Hippocampal formation (tissue), 2 donors: ENCODE results near the gene OCA2.
"Not testable (repeated sequence)": the region's sequence is repeated elsewhere in the genome, so short reads cannot be mapped to it uniquely, and the experiment has no call there.

Source experiments
- DNase-seq, 2 donors: peaks; one replicate each; lab custom pipeline; 2025; lab: John Stamatoyannopoulos, UW

The OCA2 gene

DNA sequence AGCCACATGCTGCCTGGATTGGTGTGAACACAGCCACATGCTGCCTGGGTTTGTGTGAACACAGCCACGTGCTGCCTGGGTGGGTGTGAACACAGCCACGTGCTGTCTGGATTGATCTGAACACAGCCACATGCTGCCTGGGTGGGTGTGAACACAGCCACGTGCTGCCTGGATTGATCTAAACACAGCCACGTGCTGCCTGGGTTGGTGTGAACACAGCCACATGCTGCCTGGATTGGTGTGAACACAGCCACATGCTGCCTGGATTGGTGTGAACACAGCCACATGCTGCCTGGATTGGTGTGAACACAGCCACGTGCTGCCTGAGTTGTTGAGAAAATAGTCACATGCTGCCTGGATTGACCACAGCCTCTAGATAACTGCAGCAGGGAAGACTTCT lies 250.2 kb downstream of the OCA2 start:
- DNase-seq = not testable (repeated sequence)

DNA sequence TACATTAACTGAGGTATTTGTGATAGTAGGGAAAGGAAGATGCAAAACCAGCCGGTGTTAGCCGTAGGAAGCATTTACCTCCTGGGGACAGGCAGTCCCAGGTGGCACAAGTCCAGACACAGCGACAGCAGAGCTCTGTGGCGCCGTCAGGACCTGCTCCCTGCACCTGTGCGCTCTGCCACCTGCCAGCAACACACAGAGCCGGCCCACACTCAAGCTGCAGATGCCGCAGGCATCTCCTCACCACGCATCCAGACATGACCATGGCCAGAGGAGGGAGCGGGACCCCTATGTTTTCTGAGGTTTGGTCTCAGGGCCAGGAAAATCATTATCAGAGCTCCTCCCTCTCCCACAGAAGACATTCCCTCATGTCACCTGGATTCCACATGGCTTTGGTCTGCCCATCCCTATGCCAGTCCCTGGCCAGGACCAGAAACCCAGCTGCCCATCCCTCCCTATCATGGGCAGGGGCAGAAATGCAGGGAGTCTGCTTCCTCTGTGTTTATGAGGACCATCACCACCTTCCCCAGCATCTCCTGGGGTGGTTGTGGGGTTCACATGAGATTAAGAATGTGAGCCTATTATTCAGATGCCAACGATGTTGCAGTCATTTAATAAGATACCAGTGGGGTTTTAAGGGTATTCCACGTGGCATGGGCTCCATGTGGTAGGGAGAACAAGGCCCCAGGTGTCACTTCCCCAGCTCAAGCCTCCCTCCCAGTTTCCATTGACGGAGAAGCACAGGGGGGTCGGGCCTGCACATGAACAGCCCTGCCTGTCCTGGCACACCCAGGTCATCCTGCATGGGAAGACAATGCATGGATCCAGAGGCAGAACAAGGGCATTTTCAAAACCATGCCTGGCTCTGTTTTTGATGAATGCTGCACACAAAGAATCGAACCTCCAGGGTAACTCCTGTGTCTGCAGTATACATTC lies 251.1 kb downstream of the OCA2 start:
- peak in 1 of 2 donors; percentile 8 for DNase-seq

DNA sequence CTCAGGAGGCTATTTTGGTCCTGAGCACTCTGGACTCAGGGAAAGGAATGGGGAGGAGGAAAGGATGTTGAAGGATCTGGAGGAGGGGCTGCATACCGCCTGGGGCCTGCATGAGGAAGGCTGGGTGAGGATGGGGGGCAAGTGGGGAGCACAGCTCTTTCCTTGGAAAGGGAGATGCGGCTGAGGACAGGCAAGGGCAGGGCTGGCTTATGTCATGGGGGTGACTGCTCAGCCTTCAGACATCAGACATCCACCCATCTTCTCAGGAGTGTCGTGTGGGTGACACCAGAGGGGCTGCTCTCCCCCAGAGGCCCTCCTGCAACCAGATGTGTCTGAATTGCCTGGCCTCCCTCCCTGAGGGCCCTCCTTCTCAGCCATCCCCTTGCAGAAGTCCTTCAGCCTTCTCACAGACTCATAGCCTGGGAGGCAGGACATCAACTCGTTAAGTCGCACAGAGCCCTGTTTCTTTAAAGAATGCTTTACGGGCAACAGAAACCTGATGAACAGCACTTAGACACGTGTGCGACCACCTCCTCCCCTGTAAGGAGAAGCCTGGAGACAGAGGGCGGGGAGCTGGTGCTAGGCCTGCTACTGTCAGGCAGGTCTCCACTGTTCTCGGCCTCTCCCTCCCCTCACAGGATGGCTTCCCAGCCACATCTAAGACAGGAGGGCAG lies 252.3 kb downstream of the OCA2 start:
- DNase-seq = no peak

DNA sequence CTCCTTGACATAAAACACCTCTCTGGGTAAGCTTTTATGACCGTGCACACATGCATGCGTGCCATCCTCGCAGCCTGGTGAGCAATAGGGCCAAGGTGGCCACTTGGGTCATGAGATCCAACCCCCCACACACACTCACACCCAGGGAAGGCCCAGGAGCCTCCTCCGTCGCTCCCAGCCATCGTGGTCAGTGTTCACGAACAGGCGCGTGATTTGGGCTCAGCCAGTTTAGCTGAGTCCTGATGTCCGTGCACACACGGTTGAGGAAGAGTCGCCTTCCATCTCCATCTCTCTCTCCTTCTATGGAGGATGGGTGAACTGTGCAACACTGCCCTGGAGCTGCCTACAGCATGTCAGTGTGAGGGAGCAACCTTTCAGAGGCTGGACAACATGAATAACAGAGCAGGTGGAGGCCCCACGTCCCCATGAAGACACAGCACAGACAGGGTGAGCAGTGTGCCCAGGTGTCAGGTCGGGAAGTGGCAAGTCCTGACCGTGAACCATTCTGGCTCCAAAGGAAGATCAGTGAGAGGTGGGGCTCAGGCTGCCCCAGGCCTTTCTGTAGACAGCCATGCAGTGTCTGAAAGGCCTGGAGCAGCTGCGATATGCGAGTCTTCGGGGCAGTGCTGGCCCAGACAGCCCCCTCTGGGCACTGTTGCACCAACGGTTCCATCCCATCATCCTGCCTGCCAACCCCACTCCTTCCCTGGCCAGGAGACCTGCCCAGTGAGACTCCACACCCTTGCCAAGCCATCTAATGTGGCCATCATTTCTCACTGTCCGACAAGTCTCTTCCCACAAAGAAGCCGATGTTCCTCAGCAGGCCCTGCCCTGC lies 253.4 kb downstream of the OCA2 start:
- DNase-seq = no peak

DNA sequence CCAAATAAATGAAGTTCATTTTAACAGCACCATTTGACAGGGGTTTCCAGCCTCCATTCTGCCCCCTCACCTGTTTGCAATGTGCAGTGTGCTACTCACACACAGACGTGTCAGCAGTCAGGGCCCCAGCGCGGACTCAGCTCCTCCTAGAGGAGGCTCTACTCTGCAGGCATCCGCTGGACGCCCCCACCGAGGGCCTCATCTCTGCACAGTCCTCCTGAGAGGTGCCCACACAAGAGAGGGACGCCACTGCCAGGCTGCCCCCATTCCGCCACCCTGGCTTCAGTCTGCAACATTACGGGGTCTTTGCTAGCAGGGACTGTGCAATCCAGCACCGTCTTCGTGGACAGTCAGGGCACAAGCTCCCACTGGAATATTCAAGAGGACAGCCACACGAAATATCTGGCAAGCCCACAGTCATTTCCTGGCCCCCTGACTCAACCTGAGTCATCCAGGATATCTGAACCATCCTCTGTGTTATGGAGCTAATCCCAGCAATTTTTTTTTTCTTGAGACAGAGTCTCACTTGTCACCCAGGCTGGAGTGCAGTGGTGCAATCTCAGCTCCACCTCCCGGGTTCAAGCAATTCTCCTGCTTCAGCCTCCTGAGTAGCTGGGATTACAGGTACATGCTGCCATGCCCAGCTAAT lies 255.0 kb downstream of the OCA2 start:
- no peak for DNase-seq

DNA sequence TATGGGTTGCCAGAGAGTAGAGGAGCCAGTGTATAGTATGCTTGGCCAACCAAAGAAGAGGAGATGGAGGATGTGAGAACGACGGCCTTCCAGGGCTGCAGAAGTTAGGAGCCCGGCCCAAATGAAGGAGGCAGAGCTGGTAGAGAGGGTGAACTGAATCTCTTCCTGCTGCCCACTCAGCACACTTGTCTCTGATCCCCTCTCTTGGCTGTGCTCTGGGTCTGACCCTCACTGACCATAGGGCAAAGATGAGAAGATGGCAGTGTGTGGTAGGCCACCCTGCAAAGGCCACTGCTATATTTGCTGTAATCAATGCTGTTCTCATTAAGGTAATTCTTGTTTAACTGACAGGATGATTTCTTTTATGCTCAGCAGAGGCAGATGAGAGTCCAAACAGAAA lies 256.0 kb downstream of the OCA2 start:
- no peak for DNase-seq

DNA sequence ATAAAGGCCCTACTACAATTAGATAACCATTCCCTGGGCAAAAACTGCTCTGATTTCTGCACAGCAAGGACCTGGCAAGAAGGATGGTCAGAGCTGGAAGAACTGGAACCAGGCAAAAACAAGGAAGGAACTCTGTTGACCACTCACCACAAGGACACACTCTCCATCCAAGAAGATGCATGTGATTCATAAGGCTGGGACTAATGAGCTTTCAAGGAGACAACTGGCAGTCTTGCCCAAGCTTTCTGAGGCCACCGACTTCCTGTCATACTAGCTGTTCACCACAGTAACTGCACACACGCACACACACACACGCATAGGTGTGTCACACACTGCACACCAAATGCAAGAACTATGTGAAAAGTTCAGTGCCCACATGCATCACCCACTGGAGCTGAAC lies 256.6 kb downstream of the OCA2 start:
- no peak for DNase-seq

DNA sequence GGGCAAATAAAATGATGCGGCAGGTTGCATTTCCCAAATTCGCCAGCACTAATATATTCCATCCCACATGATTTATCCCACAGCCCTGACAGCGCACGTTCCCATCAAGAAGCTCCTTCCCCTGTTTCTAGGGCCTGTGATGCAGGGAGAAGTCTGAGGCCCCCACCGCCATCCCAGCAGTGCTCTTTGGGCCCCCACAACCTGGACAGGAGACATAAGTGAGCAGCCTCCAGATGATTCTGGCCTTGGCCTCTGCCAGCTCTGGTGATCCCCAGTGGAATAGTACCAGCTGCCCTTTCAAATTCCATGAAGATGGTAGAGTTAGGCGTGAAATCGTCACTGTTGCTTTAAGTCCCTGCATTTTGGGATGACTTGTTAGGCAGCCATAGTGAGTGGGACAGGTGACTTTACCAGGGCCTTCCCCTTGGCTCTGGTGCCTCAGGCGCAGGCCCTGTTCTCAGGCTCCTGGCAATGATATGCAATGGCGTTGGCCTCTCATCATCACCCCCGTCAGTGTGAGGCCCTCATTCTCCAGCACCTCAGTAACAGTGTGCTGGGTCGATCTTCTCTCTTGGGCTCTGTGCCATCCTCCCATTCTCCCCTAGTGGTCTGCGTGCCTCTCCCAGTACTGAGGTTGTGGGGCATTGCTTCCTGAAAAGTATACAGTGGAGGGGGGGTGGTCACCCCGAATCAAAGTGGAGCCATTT lies 263.7 kb downstream of the OCA2 start:
- DNase-seq = no peak

DNA sequence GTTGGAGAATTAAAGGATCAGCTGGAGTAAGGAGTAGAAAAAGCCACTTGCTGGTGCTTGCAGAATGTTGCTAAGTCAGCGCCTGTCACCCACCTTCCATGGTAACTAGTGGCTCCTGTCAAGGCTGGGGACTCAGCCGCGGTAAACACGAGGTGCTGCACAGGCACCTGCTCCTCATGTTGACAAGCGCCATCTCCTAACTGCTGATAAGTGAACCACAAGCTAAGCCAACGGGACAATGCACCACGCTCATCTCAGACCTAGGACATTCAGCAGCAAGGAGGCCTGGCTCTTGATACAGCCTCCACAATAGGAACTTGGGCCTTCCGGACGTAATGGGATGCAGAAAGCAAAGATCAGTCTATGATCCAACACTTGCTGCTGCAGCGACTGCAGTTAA lies 264.4 kb downstream of the OCA2 start:
- no peak for DNase-seq

DNA sequence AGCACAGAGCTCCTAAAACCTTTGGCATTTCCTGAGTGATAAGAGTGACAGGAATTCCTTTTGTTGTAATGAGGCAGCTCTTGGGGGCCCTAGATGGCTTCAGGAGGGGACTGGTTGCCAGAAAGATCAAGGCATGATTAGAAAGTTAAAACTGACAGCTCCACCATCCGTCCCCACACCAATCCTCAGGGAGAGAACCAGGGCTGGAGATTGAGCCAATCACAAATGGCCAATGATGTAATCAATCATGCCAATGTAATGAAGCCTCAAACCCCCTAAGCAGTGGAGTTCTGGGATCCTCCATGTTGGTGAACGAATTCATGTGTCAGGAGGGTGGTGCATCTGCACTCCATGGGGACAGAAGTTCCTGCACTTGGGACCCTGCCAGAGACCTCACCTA lies 265.1 kb downstream of the OCA2 start:
- DNase-seq = no peak

DNA sequence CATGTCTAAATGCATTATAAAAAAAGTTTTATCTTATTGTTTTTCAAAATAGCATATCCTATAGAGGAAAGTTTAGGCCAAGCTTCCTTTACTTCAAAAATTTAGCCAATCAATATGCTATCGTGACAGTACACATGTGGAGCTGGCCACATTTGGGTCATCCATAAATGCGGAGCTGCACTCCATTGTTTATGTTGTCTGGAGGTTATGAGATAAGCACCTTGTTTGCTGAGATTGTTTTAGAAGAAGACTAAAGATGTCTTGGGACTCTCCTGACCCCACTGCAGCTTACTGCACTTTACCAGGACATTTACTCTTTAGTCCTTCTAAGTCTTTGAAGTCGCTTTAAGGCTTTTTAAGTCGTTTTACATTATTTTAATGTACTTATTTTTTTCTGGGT lies 265.9 kb downstream of the OCA2 start:
- no peak for DNase-seq

DNA sequence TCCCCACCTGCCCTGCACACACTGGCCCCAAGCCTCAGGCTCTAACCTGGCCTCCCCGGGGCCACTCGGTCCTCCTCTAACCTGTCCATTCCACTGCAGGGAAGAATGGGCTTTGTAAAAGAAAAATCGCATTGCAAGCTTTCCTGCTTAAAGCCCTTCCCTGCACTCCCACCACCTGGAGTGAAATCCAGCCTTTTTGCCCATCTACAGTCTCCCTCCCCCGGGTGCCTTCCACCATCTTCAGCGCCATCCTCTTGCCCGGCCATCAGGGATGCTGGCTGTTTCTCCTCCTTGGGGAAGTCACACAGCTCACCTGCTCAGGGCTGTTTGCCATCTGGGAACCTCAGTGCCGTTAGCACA lies 266.9 kb downstream of the OCA2 start:
- DNase-seq = no peak

DNA sequence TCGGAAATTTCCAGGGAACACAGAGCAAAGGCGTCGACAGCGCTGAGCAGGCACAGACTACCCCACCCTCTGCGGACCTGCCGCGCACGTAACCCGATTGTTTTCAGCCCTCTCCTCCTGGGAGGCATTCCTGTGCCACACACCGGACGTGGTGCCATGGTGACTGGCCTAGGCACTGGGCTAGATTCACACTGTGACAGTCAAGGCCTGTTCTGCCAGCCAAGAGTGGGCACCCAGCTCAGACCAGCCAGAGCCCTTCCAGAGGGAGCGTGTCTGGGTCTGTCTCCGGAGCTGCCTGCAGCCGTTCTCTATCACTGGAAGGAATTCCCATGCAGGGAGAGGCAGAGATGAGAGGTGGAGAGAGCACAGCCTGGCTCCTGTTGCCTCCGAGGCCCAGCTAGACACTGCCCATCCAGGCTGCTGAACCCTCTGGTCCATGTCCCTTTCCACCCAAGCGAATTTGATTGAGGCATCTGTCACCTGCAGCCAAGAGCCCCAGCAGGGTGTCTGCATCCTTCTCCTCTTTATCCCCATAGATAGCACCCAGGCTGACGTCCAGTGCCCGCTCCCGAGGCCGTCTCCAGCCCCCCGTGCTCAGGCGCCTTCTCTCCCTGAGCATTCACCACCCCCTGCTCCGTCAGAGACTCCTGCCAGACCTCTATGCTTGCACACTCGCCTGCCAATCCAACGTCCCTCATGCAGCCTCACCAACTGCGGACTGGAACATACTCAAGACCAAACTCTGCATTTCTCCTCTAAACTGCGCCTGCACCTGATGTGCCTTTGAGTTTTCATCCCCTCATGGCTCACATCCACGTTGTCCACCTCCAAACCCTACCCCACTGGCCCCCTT lies 267.5 kb downstream of the OCA2 start:
- no peak for DNase-seq

DNA sequence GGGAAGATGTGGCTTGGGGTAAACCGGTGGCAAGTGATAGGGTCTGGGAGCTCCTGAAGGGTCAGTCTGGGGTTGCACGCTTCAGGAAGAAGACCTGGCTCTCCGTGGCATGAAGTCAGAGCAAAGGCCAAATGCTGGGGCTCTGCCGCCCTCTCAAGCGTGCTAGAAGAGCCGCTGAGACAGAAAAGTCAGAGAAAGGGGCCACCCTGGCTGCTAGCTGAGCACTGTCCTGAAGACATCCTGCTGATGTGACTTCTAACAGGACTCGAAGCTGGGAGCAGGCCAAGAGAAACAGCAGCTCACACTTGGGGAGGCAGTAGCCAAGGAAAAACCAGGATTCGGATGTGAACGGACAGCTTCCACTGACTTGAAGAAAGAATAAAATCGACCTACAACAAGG lies 270.4 kb downstream of the OCA2 start:
- DNase-seq = no peak

DNA sequence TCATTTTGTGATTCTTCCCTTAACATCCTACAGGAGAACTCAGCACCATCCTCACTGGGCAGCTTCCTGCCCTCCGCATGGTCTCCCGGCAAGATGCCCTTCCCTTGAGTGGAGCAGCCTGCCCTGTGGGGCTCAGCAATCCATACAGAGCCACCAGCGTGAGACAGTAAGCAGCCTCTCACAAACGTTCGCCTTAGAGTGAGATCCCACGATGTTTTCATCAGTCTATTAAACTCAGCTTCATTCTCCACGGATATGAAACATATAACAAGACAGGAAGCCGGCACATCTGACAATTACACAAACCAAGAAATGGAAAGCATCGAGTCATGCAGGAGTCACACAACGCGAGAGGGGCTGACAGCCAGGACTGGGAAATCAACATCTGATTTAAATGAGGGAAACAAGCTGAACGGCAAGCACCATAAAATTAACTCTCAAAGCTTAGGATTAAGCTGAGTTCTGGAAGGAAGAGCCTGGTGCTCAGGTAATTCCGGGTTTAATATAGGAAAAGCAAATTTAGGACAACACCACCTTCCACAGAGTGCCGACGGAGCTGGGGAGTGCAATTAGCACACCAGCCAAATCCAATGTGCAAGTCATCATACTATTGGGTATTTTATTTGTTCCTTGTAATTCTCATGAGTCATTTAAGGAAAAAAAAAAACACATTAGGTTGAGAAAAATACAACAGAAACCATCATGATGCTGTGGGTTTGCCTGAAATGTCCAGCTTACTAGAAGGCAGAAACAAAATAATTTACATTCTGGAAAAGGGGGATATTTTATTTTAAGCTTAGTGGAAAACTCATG lies 272.0 kb downstream of the OCA2 start:
- no peak for DNase-seq

DNA sequence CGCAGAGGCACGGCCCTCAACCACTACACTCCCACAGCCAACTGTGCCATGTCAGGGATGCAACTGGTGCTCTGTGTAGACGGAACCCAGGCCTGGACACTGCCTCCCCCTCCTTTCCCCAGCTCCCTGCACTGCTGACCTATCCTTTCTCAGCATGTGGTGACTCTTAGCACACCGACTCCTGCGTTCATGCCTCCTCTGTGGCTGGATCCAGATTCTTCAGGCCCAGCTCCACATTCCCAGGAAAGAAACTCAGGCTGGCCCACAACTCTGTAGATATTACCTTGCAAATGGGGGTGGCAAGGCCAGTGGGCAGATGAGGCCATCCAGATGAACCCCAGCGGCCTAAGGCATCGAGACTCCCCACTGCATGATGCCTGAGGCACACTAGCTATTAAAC lies 272.7 kb downstream of the OCA2 start:
- no peak for DNase-seq

DNA sequence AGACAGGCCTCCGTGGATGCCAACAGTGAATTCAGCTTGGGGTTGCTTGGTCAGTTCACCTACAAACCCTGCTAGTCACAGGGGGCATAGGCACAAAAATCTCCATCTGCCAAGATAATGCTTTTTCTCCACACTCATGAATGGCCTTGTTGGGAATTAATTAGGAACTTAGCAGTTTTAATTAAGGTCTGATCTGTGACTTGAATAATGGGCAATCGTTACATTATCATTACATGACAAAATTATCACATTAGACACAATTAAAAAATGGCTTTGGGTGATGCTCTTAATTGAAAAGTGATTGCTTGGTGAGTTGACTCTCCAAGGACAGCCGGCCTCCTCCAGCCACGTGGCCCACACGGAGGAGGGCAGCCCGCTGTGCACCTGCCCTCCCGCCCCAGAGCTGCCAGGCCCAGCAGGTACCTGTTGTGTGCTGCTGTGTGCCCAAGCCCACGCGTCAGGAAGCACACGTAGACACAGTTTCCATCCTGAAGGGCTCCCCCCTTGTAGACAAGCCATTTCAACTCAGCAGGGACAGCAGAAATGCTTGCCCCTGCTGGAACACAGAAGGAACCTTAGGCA lies 274.2 kb downstream of the OCA2 start:
- DNase-seq = no peak

DNA sequence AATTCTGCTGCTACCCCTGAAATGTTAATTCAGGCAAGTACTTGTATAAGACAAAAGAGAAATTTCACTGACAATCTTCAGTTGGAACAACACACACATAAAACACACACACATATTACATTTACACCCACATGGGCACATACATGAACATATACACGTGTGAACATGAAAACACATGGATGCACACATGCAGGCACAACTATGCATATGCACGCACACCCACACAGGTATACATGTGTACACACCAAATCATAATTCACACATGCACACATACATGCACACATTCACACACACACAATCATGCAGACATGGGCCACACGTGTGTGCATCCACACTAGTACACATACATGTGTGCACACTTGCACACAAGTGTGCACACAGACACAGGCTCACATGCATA lies 277.8 kb downstream of the OCA2 start:
- DNase-seq = no peak

DNA sequence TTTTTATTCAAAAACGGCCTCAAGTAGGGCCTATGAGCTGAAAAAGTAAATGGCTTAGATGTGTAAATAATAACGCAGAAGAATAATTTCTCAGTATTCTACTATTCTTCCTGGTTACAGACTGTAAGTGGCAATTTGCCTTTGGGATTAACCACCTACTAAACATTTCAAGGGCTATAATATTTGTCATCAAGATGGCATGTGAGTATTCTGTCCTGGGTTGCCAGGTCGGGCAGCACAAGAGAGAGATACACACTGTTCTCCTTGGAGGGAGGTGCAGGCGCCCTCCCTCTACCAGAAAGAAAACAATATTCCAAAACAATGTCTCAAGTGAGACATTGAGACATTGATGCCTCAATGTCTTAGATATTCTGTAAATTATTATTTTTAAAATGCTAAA lies 278.4 kb downstream of the OCA2 start:
- DNase-seq = no peak
